CD4-positive, alpha-beta T cell treated with Interleukin-17A for 1 hour (primary cell): ENCODE results near the gene TMEM212.
"Not testable (repeated sequence)": the region's sequence is repeated elsewhere in the genome, so short reads cannot be mapped to it uniquely, and the experiment has no call there.

ENCODE experiments used
- DNase-seq: peaks from one replicate; pipeline ENCODE4 v3.0.0-alpha.2; 2020

TMEM212 gene

GRCh38 chr3:171813278-171813896, 29.8 kb upstream of the TMEM212 start:
- no peak for DNase-seq

DNA sequence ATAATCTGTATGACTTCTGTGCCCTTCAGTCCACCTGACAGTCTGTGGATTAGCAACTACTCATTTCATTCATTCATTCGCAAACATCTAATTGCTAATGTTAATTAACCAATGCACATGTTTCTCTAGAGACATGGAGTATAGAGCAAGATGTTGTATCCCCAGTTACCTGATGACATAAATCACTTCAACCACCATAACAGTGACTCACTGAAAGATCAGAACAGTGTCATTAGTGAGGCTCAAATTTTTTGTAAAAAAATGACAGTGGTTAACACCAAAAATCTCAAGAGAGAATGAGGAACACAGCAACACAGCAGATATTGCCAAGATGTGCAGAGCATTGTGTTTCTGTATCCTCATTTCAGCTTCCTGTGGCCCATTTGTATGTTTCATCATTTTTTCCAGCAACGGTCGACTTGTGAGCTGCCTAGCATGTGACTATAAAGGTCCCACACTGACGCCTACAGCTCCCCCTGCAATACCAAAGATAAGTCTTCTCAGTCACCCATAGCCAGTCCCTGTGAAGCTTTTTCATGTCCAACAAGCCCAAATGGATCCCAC, 29.2 kb upstream of the TMEM212 start:
- DNase-seq = peak; percentile 22

GRCh38 chr3:171814662-171815061, 28.5 kb upstream of the TMEM212 start:
- not testable (repeated sequence) for DNase-seq

DNA sequence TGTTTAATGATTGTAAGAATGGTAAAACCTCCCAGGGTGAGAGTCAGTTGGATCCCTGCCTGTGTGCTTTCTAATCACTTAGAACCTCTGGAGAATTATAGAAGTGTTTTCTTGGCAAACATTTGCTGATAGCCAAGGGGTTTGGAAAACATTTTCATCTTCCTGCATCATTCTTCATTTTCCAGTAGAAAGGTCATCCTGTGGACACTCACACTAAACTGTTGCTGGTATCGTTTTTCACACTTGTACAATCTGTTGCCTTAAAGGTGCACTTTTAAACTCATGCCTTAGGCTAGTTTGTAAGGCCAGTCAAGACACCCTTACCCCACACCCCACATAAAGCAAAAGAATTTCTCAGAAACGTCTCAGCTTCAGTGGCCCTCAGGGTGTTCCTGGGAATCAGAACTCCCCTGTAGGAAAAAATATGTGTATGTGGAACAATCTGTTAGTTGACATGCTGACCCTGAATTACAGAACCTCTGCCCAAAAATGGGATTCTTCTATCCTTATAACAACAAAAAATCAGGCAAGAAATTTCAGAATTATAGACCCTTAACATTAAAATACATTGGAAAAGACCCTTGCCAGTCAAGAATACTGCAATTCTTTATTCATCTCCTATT, 27.1 kb upstream of the TMEM212 start:
- no peak for DNase-seq

- no peak for DNase-seq
Measured at GRCh38 chr3:171817074-171817800, 25.9 kb upstream of the TMEM212 start.

DNA sequence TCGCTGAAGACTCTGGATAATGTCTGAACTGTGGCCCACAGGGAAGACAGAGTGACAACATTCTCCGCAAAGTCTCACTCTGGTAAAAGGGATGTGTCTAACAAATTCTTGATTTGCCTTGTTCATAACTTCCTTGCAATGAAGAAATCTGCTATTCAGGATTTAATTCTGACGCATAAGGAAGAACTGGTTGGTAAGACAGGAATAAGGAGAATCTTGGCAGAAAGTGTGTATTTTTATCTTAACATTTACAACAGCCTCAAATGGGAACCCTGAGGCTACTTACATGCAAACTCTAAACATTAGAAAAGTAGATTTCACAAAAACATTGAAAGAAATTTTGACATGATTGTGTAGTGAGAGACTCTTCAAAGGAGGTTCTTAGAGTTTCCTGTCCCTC, 22.1 kb upstream of the TMEM212 start:
- no peak for DNase-seq

DNA sequence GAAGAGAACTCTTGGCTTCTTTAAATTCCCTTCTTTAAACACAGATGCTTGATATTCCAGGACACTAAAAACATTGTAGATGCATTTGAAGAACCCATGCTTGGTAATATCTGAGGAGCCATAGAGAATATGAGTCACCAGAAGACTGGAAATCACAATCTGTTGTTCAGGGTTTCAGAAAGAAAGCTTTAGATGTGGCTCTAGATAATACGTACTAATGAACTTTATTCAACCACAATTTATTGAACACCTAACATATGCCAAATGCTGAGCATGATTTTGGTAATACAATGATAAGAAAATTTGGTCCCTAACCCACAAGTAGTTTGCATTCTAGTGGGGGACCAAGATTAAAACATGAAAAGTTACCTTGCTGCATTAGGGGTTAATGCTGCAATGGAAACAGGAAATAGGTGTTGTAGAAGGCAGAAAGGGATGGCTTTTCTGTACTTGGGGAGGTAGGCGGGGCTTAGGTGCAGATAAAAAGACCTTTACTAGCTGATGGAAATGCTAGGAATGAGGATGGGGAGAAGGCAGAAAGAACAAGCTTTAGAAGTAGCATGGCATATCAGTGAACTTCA, 21.3 kb upstream of the TMEM212 start:
- DNase-seq = no peak

DNA sequence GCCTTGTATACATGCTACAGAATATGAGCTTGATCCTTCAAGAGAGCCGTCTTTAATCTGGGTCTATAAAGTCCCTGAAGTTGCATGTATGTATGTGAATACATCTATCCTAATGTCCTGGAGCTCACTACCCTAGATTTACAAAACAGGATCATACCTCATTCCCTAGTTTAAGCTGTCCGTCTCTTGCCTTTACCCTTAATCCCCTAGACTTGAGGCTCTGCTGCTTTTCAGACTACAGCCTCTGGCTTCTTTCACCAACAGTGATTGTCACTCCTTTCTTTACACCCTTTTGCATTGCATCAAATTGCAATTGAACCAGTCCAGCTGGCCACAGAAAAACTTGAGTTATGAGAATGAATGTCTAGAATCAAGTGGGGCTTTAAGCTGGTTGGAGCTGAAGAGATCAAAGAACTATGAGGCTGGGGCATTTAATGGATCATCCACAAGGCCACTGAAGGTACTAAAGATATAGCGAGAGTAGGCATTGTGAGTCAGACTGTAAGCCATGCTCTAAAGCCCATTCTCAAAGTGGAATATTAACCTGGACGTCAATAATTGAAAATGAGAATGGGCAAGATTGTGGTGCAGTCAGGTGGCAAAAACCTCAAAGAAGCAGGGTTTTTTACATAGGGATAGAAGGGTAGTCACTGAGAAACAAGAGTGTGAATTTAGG, 20.6 kb upstream of the TMEM212 start:
- no peak for DNase-seq

GRCh38 chr3:171824116-171824515, 19.0 kb upstream of the TMEM212 start:
- DNase-seq = no peak

- DNase-seq = no peak
Measured at GRCh38 chr3:171824824-171825221, 18.3 kb upstream of the TMEM212 start.

DNA sequence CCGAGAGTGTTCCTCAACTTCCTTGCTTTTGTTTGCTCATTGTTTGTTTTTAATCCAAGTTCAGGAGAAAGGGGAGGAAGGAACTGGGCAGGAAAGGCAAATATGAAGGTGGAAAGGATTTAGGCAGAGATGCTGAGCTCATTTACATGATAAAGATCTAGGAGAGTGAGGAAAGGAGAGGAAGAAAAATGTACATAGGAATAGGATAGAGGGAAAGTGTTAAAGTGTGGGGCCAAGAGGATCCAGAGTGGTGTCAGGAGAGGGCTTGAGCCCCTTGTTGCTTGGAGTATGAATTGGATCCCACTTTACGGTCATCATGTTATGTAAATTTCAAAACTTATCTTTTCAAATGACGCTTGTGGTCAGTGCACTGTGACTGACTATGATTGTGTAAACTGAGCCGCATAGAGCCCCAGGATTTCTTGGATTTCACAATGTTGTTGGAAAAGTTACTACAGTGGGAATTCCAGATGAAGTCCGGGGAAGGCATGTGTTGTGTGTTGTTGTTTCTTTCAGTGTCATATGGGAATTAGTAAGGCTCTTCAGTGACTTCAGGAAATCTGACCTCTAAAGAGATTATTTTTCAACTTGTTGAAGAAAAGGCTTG, 17.8 kb upstream of the TMEM212 start:
- DNase-seq = no peak

DNA sequence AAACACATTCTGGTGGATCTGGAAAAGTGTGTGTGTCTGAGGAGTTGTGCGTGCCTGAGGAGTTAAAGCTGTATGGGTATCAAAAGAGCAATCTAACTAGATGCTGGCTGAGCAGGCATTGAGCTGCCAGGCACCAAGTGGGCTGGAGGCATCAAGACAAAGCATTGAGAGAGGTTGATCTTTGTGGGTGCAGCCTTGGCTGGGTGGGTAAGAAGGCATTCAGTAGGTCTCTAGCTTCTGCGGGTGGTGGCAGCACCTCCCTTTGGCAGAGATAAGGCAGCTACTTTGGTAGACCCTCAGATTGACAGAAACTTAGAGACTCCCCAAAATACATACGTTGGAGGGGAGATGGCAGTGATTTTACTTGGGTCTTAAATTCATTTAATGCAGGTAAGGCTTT, 15.8 kb upstream of the TMEM212 start:
- no peak for DNase-seq

GRCh38 chr3:171827836-171828458, 15.2 kb upstream of the TMEM212 start:
- DNase-seq = no peak

DNA sequence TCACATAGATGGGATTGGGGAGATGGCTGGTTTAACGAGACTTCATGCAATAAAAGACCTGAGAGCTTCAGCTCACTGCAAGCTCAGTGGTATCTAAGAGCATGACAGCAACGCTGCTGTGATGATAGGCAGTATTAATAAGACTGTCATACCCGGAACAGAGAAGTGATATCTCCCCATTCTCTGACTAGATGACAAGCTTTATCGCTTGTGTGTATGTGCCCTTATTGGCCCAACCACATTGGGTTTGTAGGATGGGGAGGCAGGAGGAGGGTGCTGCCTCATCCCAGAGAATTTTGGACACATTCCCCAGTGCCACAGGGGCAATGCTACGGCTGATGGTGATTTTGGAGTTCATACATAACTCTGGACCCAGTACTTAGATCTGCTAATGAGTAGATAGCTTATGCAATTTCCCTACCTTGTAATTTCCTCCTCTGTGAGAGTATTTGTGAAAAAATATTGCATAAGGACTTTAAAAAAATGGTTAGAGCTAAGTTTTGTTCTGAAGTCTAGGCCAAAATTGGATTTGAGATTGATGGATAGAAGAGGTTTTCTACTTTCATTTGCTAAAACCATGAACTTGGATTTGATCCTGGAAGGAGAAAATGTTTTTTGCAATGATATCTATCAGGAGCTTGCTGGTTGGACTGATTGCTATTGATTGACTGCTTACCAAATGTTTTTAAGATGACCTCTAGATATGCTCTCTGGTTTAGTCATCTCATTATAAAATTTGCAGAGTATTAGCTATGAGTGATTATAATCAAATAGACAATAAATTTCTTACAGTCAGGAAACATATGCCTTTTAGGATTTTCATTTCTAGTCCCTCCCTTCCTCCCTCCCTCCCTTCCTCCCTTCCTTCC, 14.0 kb upstream of the TMEM212 start:
- DNase-seq = no peak

GRCh38 chr3:171829841-171830517, 13.2 kb upstream of the TMEM212 start:
- DNase-seq = no peak

GRCh38 chr3:171830518-171830875, 12.7 kb upstream of the TMEM212 start:
- DNase-seq = no peak

- DNase-seq = no peak
Measured at GRCh38 chr3:171831936-171832335, 11.2 kb upstream of the TMEM212 start.

- no peak for DNase-seq
Measured at GRCh38 chr3:171832989-171833388, 10.2 kb upstream of the TMEM212 start.

DNA sequence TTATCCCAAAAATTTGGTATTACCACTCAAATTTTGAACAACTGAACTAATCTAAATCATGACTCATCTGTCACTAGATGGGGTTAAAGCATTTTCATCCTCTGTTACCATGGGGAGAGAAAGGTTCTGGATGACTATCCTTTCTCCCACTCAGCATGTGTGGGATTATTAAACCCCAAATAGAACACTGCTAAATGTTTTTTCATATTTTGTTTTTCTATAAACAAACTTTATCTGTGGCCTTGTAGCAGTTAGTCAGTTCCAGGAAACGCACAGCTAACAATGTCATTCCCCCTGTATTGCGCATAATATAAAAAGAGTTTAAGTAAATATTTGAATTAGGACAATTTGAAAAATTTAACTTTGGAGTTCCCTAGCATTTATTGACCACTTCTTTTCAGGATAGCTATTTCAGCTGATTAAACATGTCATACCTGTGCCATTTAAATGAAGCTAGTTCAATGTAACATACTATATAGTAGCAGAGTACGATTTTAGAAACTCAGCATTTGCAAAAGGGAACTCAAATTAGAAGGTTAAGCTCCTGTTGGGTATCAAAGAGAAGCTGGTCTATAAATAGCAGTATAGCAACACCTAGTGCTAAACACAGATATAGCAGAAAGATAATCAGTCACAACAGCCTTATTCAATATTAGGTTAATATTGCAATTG, 9.2 kb upstream of the TMEM212 start:
- peak; percentile 15 for DNase-seq

- no peak for DNase-seq
Measured at GRCh38 chr3:171834461-171834801, 8.7 kb upstream of the TMEM212 start.
